GM18951 (cell line): ENCODE measurements around the gene CENPP.

Source experiments
- POLR2A ChIP-seq: IDR thresholded peaks from 4 replicates; pipeline ENCODE4 v1.6.1; 2011; ENCODE audit warnings: mild to moderate bottlenecking; ENCODE audit not compliant: insufficient read length, insufficient read depth; ENCODE audit errors: extremely low read depth
- in situ Hi-C: fragments of 300-500 bp; cut with MboI; formaldehyde crosslinking; loops from one replicate; pipeline ENCODE4 v1.12.0; 2022; ENCODE audit warnings: low sequenced_read_pairs, mixed read lengths, inconsistent platforms; ENCODE audit not compliant: unreplicated experiment

Gene CENPP

DNA sequence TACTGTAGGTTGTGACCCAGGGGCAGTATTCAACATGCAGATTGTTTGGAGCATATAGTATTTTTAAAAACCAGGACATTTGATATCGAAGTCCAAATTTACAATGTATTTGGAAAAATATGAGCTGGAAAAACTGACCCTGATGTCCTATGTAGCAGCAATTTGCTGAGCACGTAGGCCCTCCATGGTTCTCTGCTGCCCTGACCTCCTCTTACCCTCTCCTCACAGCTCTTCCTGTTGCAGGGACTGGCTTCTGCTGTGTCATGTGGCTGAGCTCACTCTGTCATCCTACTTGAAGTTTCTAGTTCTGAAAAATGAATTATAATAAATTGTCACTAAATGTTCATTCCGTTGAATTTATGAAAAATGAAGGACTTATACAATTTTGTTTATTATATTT, 160.6 kb downstream of the CENPP start:
- no peak for TF ChIP-seq POLR2A
- in situ Hi-C loops: no loop called here

DNA sequence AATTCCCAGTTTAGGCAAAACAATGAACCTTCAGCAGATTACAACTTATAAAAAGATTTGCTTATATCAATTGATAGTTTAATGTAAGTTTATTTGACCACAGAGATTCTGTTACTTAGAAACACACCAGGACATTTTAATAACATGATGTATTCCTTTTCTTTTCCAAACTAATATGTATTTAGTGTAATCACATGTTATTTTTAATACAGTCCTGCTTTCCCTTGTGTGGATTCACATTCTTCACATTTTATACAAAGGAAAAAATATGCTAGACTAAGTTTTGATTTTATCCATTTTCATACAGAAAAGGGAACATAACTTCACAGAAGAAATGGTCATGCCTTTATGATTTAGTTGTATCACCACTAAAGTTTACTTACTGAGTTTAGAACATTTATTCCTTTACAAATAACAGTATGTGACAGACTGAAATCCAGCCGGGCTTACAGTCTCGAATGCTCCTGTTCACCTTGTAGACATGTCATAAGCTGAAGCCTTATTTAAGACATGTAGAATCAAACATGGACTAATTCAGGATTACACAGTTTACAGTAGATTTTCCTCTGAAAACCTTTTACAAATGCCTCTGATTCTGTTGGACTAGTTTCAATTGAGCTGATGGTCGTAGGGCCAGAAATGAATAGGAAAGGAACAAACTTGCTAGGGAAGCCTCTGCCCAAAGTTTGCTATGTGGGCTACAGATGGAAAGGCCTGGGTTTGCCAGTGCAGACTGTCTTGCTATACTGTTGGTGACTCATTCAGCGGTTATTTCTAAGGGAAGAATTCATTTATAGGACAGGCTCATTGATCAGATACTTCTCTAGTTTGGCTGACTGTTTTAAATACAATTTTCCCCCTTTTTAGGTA, 163.2 kb downstream of the CENPP start:
- no peak for TF ChIP-seq POLR2A
- in situ Hi-C loops: no loop called here

- in situ Hi-C loops: no loop called here
- TF ChIP-seq POLR2A: no peak
Observed at GRCh38 chr9:92492781-92493401, 167.1 kb downstream of the CENPP start.

- TF ChIP-seq POLR2A: no peak
- in situ Hi-C loops: no loop called here
Observed at GRCh38 chr9:92493749-92494387, 168.1 kb downstream of the CENPP start.

DNA sequence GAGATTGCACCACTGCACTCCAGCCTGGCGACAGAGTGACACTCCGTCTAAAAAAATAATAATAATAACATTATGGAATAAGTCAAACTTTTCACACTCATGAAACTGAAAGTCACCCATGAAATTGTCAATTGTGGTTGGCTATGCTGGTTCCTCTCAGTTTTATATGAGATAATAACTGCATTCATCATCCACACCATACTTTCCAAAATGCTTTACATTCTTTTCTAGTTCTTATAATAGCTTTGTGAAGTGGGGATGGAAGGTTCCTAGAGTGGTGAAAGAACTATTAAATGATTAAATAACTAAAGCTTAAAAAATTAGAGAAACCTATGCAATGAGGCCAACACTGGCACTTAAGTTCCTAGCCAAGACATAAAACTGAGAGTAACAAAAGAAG, 169.1 kb downstream of the CENPP start:
- in situ Hi-C loops: no loop called here
- no peak for TF ChIP-seq POLR2A

DNA sequence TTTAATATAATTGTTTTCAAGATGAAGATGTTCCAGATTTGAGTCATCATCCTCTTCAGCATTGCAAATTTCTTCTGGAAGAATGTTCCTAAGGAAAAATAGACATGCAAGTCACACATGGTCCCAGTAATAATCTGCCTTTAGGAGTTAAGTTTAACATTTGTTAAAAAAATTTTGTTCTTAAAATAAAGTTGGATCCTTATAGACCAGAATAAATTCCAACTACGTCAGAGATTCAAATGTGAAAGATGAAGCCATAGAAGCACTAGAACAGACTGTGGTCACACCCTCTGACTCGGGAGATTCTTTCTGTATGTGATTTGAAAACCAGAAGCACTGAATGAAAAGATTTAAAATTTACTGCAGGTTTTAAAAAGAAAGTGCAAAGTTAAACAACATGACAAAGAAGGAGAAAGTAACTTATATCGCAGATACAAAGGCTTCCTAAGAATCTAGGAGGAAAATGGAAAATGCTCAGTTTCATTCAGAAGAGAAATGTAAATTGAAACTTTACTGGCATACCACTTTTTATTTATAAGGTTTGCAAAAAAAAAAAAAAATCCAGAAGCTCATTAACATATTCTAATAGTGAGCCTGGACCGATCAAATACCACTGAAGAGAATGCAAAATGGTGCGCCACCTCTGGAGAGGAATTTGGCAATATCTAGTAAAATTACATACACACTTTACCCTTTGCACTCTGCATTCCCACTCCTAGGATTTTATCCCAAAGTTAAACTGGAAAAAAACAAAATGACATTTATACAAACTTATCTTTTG, 170.8 kb downstream of the CENPP start:
- no peak for TF ChIP-seq POLR2A
- in situ Hi-C loops: no loop called here

DNA sequence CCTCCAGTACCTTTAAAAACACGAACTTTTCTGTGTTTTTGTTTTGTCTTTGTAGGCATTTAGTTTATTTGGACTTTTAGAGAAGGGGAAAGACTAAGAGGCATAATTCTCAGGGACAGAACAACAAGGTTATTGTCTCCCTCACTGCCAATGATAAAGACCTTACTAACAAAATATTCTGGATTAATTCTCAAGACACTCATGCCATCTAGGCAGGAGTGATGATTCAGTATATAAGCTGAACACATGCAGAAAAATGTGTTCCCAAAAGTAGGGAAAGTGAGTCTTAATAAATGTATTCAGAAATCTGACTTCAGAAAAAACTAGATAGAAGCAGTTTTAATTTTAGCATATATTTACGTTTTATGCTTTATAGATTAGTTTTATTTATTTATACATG, 173.9 kb downstream of the CENPP start:
- in situ Hi-C loops: no loop called here

DNA sequence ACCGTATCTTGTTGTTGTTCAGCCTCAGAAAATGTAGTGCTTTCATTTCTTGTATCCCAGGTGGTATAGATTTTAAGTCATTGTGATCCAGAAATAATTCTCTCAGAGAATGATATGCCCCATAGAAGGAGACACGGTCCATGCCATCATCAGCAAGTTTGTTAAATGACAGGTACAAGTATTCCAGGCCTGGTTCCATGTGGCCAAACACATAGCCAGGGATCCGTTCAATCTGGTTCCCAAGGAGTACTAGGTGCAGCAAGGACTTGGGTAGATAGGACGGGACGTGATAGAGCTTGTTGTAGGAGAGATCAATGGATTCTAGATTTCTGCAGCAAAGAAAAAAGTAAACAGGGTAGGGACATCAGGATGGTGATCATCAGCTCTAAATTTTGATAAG, 175.0 kb downstream of the CENPP start:
- in situ Hi-C loops: no loop called here
- no peak for TF ChIP-seq POLR2A

More for the DNA sequence above, 173.9 kb downstream of the CENPP start:
- no peak for TF ChIP-seq POLR2A

DNA sequence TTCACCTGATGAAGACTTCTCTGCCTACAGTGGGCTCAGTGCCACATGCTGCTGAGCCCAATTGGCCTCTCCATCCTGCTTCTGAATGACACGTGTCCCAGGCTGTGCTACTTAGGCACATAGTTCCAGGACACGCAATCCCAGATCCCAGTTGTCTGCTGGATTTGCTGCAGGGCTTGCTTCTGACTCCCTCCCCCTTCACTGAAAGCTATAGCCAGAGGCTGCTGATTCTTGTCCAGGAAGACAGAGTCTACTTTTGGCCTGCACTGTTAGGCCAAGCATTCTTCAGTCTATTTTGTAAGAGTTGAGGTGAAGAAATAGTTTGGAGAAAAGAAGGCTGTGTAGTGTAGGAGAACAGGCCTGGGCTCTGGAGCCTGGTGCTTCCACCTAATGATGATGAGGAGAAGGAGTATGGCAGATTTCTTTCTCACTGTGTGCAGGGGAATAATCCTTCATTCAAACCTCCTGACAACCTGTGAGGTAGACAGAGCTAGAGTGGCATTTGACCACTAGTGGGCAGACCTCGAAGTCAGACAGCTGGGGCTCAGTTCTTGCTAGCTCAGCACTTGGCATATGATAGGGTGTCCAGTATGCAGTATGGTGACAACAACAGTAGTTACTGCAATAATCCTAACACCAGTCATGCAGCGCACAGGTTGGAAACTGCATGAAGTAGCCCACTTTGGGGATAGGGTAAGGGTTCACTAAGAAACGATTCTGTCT, 176.1 kb downstream of the CENPP start:
- in situ Hi-C loops: no loop called here
- TF ChIP-seq POLR2A: no peak

DNA sequence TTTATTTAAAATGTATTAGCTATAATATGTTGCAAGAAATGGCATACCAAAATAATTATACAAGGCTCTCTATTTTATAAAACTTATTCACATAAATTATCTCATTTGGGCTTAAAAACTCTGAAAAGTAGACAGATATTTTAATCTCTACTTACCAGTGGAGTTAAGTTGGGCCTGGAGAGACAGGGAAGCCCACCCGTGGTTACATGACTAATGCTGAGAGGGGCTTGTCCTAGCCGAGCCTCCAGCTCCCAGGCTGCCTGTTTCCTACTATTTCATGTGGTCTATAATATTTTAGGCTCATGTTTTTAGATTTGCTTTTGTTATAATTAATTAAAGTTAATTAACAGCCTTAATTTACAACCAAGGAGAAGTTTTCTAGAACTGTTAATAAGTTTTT, 177.4 kb downstream of the CENPP start:
- no peak for TF ChIP-seq POLR2A
- in situ Hi-C loops: no loop called here

DNA sequence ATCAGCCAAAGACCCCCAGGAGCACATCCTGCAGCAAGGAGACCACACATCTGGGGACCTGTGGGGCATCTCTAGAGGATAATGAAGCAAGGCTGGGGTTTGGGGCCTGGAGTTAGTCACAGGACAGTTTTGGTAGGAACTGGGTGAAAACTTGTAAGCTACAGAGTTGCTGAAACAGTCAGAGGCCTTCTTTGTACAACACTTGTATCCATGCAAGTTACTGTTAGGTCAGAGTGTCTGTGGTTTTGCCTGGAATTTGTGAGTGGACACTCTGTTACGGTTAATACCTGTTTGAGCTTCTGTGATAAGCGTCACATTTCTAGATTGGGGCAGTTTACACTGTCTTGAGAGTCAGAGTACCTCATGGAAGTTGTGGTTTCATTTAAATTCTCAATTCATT, 179.1 kb downstream of the CENPP start:
- in situ Hi-C loops: no loop called here
- TF ChIP-seq POLR2A: no peak

GRCh38 chr9:92506184-92506857, 180.6 kb downstream of the CENPP start:
- TF ChIP-seq POLR2A: no peak
- in situ Hi-C loops: no loop called here

- TF ChIP-seq POLR2A: no peak
- in situ Hi-C loops: no loop called here
Observed at GRCh38 chr9:92507005-92507404, 181.3 kb downstream of the CENPP start.
